Stimulated activated CD4-positive, alpha-beta T cell treated with anti-CD3 and anti-CD28 coated beads, Interleukin-1b, Interleukin-23, amount 100 ng/mL, for 1 hour (primary cell): ENCODE measurements around the gene IFNAR1.
"Not testable (repeated sequence)": the region's sequence is repeated elsewhere in the genome, so short reads cannot be mapped to it uniquely, and the experiment has no call there.

Source experiments
- DNase-seq, 2 donors: peaks; one replicate each; pipeline ENCODE4 v3.0.0-alpha.2; 2020; ENCODE audit warnings: low read depth in 2 of 2

Gene IFNAR1

DNA sequence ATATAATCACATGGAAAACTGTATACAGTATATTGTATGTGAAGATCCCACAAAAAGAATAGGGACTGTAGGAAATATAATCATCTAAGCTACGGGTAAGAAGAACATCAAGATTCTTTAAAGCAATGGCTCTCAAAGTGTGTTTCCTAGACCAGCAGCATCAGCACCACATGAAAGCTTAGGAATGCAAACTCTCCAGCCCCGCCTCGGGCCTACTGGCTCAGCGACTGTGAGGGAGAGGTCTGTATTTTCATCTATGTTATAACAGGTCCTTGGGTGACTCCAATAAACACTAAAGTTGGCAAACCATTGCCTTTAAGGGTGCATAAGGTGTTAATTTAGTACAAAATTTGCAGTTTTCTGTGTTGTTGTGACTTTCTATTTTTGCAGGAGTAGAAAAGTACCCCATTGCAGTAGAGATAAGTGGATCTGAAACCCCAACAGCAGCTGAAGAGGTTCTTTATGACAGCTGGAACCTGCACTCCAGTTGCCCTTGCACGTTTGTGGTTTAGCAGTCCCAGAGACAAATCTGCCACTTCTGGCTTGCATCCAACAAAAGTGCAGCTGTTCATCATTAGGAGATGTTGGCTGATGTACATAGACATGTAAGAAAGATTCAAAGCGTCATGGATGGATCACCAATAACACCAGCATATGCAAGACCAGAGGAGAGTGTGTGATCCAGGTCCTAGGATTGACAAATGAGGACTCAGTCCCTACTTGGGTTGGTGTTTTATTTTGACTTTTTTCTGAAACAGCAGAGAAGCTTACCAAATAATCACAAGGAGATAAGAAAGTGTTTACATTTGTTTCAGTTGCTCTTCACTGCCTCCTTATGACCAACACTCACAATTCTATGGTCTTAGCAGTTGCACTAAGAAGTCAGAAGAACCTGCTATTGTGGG lies 15.9 kb upstream of the IFNAR1 start:
- DNase-seq, result no peak

DNA sequence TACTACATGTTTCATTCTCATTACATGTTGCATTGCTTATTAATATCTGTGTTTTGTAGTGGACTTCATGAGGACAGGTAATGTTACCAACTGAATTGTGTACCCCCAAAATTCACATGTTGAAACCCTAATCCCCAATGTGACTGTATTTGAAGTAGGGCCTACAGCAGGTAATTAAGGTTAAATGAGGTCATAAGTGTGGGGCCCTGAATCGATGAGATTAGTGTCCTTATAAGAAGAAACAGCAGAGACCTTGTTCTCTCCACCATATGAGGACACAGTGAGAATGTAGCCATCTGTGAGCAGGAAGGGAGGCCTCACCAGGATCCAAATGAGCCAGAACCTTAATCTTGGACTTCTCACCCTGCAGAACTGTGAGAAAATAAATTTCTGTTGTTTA lies 15.0 kb upstream of the IFNAR1 start:
- no peak for DNase-seq

DNA sequence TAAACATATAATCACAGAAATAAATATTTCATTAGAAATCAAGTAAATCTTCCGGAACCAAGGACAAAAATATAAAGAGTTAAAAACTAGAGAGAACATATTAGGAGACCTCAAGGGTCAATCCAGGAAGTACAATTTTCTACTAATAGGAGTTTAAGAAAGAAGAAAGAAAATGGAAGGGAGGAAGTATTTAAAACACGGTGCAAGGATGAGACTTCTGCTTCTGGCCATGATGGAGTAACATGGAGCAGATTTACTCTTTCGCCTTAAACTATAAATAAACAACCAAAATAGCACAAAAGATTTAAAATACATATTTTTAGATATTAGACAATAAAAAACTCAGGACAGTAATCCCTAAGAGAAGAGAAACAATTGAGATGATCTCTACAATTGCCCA lies 12.6 kb upstream of the IFNAR1 start:
- no peak for DNase-seq

DNA sequence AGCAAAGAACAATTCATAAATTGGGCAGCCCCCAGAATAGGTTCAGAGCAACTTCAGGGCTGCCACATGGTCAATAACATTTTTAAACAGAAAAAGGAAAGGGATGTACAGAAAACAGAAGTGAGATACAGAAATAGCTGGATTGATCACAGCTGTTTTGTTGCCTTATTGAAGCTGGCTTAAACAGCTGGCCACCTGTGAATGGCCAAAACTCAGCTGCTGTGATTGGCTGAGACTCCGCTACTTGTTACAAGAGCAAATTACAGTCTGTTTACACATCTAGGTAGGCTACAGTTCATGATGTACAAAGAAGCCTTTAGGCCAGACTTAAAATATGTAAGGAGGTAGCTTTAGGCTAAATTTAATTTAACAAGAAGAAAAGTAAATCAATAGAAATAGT lies 11.6 kb upstream of the IFNAR1 start:
- DNase-seq, result no peak

DNA sequence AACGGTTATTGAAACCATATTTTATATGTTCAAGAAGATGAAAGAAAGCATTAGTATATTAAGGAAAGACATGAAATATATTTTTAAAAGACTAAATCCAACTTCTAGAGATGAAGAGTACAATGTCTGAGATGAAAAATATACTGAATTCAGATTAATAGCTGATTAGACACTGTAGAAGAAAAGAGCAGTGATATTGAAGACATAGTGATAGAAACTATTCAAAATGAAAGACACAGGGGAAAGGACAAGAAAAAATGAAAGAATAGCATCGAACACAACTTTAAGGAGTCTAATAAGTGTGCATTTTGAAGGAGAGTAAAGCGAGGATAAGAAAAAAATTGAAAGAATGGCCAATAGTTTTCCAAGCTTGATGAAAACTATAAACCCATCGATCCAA lies 11.2 kb upstream of the IFNAR1 start:
- DNase-seq, result no peak

DNA sequence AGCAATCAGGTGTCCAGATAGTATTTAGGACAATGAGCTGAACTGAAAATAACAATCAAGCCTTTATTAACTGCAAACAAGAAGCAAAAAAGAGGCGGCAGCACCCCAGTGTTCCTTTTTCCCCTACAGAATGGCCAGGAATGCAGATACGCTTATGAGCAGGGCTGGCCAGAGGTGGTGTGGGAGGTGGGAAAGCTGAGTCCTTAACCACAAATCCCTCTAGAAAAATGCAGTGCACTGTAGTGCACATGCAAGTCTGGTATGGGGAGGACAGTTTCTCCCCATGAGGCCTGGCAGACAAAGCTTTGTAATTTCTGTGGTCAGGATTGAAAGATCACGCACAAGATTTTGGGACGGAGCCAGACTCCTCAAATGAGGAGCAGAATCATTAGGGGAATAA lies 10.7 kb upstream of the IFNAR1 start:
- DNase-seq, result no peak

DNA sequence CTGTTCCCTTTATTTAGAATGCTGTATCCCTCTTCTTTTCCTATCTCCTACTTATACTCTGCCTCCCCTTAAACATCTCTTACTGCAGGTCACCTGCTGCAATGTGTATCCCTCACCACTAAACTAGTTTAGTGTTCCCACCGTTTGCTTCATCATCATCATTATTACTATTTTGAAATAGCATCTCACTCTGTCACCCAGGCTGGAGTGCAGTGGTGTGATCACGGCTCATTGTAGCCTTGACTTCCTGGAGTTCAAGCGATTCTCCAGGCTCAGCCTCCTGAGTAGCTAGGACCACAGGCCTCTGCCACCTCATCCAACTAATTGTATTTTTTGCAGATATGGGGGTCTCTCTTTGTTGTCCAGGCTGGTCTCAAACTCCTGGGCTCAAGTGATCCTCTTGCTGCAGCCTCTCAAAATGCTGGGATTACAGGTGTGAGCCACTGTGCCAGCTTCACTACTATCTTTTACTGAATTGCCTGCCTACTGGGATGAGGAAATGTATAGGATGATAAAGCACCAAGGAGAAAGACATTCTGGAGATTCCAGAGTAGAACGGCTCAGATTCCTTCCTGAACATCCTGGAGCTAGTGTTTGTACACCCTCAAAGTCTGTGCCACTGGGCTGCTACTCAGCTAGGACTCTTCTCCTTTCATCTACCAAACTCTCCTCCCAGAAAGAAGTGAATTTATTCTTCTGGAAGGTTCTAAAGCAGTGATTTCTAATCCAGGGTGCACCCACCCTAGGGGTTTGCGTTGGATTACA lies 8.6 kb upstream of the IFNAR1 start:
- DNase-seq, result no peak

DNA sequence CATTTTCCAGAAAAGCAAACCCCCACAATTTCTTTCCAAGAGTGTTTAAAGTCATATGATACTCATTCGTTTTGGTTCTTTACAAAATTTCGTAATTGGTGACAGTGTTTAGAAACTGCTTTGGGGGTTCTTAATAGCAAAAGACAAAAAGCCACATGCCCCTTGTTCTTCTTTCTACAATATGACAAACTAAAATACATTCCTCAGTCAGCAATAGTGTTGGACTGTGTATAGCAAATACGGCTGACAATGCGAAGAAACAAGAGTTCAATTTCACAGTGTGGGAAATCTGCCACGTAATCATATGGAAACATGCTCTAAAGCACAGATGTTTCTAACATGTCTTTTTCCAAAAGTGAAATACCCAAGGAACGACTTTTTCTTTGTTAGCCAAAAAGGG lies 7.6 kb upstream of the IFNAR1 start:
- DNase-seq, result no peak

DNA sequence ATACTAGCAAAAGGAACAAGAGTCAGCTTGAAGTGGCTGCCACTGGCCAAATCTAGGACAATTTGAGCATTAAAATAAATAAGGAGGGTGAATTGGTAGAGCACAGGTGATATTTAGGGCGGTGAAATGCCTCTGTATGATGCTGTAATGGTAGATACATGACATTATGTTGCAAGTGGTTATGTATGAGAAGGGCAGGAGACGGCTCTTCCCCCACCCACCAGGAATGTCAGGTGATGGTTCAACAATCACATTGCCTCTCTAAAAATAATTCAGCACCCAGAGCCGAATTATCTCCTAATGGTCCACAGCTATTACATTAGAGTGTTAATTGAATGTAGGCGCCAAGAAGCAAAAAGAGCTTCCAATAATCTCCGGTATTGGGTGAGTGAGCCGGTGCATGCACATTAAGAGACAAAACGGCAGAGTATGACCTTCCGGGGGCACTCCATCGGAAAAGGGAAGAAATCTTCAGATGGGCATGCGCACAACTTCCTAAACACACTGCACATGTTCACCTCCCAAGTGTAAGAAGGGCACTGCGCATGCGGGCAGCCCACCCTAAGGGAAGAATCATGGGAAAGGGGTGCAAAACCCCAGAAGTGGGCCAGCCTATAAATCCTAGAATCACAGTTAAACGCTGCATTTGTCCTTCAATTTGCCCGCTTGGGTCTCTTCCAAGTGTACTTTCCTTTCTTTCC lies 6.8 kb upstream of the IFNAR1 start:
- DNase-seq, result no peak

DNA sequence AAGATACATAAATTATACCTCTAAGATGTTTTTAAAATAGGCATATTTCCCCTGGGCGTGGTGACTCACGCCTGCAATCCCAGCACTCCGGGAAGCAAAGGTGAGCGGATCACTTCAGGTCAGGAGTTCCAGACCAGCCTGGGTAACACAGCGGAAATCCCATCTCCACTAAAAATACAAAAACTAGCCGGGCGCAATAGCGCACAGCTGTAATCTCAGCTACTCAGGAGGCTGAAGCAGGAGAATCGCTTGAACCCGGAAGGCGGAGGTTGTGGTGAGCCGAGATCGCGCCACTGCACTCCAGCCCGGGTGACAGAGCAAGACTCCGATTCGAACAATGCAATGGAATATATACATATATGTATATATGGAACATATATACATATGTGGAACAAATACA lies 3.8 kb upstream of the IFNAR1 start:
- not testable (repeated sequence) for DNase-seq

DNA sequence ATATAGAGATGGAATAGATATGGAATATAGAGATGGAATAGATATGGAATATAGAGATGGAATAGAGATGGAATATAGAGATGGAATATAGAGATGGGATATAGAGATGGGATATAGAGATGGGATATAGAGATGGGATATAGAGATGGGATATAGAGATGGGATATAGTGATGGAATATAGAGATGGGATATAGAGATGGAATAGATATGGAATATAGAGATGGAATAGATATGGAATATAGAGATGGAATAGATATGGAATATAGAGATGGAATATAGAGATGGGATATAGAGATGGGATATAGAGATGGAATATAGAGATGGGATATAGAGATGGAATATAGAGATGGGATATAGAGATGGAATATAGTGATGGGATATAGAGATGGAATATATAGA lies 1.2 kb upstream of the IFNAR1 start:
- not testable (repeated sequence) for DNase-seq

DNA sequence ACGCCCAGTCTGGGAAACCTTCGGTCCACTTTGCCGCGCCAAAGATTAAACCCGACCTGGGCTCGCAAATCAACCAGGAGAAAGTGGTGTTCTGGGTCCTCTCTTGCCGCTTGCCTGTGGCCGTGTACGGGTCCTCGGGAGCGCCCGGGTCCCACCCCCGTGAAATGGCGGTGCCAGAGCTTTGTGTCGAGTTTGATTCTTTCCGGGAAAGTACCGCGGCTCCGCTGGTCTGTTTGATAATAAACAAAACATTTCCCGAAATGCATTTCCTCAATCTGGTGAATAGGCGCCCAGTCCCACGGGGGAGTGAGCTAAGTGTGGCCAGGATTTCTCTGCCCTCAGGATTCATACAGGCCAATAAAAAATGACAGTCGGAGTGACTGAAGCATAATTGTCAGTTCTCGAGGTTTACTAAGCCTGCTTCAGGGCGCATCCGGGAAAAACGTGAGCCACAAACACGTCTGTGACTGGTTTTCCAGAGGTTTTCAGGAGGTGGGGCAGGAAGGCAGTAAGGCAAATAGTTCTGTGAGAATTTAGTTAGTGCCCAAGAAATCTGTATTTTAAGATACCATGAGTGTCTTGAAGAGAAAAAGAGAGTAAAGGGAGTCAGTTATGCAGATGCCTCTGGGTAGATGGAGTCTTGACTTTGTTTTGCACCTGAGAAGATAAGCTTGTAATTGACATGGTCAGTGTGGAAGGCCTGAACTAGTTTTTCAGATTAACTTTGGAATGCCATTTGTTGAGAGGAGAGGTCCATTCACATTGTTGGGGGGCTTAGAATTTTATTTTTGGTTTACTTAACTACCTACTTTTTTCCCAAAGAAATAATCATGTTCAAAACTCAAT lies 675 bp downstream of the IFNAR1 start:
- peak; percentile 29 to 49 for DNase-seq

DNA sequence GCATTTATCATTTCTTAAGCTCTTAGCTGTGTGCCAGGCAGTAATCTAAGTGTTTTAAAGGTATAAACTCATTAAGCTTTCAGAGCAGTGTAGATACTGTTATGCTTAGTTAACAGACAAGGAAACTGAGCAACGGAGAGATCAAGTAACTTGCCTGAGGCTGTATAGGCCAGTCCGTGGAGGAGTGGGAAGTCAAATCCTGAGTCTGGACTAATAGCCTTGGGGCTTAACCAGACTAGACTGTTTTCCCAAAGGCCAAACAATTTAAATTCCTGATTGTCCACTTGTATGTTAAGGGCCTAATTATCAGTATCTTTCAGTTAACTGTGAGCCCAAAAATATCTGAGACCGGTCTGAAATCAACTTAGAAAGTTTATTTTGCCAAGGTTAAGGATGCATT lies 2.6 kb downstream of the IFNAR1 start:
- DNase-seq, result no peak

DNA sequence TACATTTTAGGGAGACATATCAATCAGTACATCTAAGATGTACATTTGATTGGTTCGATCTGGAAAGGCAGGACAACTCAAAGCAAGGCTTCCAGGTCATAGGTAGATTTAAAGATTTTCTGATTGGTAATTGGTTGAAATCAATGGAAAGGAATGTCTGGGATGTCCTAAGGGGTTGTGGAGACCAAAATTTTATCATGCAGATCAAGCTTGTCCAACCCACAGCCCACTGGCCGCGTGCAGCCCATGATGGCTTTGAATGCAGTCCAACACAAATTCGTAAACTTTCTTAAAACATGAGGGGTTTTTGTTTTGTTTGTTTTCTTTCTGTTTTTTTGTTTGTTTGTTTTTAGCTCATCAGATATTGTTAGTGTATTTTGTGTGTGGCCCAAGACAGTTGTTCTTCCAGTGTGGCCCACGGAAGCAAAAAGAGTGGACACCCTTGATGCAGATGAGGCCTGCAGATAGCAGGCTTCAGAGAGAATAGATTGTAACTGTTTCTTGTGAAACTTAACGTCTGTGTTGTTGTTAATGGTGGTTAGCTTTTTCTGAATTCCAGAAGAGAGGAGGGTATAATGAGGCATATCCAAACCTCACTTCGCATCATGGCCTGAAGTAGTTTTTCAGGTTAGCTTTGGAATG lies 3.1 kb downstream of the IFNAR1 start:
- DNase-seq, result no peak

DNA sequence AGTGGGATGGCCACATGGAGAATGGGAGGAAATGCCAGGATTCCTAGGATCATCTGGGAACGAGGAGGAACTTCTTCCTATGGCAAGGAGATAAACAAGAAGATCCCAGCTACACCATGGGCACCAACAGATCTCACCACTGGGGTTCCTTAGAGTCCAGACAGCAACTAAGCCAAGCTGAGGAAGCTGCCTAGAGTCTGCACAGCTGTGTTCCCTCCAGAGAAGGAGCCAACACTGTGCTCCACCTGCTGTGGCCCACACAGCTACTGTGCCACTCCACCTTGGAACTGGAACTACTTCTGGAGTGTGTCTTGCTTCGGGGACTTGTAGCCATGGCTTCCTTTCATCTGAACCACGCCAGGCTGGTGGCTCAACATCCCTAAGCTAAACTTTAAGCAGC lies 6.0 kb downstream of the IFNAR1 start:
- DNase-seq, result no peak

DNA sequence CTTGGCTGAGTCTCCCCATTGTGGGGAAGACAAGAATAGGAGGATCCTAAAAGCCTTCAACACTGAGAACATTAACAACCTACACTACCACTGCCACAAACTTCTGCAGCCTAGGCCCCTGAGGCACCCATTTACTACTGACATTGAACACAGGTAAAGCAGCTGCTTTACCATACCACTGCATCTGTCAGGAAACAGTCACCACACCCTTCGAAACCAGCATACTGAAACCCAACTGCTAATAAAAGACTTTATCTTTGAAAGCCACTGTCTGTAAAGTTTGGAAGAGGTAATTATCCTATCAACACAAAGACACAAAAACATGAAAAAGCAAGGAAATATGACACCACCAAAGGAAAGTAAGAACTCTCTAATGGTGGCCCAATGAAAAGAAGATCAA lies 7.4 kb downstream of the IFNAR1 start:
- no peak for DNase-seq

DNA sequence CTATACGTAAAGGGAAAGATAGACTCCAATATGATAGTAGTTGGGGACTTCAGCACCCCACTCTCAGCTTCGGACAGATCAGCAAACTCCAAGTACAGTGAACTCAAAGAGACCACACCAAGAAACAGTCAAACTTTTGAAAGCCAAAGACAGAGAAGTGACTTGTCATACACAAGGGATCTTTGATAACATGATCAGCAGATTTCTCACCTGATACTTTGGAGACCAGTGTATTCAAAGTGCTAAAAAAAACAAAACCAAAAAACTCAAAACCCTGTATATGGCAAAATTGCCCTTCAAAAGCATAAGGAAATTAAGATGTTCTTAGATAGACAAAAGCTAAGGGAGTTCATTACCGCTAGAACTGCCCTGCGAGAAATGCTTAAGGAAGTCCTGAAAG lies 9.4 kb downstream of the IFNAR1 start:
- no peak for DNase-seq

DNA sequence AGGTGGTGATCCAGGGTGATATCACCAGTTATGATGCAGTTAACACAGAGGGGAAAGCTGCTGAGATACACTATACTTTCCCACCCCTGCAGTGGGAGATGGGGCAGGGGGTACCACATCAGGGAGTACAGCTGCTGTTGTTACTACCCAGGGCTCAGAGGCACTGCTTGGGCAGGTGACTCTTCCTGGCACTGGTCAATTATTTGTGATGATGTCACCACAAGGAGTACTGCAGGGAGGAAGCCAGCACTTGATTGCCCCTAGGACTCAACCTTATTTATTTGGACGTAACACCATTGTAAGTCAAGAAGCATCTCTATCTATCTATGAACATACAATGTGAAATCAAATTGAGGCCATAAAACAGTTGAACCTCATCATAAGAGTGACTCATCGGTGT lies 10.1 kb downstream of the IFNAR1 start:
- DNase-seq, result no peak

DNA sequence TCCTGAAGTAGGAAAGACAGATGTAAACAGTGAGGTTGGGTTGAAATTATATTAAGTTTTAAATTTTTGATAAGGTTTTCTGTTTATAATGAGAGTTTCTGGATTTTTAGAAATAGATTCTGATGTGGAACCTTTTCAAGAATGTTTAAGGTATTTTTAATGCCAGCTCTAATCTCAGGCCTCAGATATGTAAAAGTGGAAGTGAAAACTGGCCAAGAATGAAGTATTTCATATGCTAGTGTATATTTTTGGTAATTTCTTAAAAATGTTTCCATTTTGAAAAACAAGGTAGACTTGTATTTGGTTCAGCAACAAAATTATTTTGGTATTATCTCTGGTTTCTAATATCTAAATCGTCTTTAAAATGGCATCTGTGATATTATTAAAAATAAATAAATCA lies 14.4 kb downstream of the IFNAR1 start:
- DNase-seq, result no peak

DNA sequence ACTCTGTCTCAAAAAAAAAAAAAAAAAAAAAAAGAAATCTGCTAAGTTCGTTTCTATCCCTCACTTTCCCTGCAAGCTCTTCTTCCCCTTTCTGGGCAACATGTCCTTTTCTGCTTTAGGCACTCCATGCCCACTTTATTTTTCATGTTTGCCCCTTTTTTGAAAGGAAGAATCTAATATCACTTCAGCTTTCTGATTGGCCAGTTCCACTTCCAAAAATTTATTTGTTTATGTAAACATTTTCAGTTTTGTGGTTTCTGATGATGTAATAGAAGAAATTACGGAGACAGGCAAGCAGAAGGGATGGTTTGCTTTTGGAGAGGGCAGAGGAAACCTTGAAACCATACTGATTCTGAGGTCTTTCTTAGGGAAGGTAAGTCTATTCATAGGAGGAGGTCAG lies 15.1 kb downstream of the IFNAR1 start:
- DNase-seq, result no peak

DNA sequence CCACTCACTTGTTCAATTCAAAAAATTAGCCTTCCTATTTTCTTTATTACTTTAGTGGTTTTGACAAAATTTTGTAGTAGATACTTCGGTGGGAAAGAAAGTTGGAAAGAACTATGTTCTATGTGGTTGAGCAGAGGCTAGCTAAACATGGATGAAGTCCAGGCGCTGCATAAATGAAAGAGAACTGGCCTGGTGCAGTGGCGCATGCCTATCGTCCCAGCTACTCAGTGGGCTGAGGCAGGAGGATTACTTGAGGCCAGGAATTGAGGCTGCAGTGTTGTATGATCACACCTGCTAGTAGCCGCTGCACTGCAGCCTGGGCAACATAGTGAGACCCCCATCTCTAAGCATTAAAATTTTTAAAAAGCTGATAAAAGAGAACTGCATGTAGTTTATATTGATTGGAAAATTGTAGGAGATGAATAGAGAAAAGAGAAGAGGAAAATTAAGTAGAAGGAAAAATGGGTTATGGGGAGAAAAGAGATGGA lies 21.0 kb downstream of the IFNAR1 start:
- DNase-seq, result no peak
